Measurements from ENCODE around the gene FXYD7. TPM values are rescaled to one million over a fixed set of nuclear protein-coding genes. Genes with fewer than 3 reads are reported as not detected.

FXYD7 gene
- total RNA-seq, 1 experiment from 2014 or later = 0.71 TPM

GRCh38 chr19:35161434-35161743 lies 18.3 kb downstream of the FXYD7 start (continued):
- TF ChIP-seq, protein P1, sequence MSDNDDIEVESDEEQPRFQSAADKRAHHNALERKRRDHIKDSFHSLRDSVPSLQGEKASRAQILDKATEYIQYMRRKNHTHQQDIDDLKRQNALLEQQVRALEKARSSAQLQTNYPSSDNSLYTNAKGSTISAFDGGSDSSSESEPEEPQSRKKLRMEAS (IDR thresholded peaks at IDR 0.05) = no peak

DNA sequence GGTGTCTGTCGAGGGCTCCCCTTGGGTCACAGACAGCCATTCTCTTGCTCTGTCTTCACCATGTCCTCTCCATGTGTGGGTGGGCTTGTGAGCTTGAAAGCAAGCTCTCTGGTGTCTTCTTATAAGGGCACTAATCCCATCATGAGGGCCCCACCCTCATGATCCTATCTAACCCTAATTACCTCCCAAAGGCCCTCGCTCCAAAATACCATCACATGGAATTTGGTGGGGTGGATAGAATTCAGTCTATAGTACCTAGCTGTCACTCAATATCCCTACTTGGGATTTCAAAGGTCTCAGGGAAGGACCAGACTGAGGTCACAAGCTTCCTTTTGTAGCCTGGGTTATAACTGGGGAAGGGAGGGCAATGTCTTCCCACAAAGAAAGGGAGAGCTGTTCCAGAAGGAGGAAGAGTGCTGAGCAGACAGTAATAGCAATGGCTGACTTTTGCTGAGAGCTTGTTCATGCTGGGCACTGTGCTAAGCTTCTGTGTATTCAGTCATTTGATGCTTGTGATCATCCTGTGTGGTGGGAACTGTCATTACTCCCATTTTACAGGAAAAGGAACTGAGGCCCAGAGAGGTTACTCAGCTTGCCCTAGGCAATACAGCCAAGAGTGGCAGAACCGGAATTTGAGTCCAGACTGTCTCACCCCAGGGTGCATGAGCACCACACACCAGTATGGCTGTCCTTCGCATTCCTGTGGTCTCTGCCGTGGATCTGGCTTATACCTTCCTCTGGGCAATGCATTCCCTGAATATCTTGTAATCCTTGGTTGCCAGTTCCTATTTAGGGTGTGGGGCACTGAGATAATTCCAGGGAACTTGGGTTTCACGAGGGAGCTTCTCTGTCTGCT lies 19.6 kb downstream of the FXYD7 start:
- H4K20me1 ChIP-seq (ENCODE audit: insufficient read depth) = no peaks in the 10 kb centered on the region
- peaks cover 0 to 4% of the 10 kb centered on the region in 2 experiments; a peak in 1 of 4 replicates for H3K9me3 ChIP-seq (ENCODE audit: control insufficient read depth in 1 of 2, insufficient read depth in 1 of 2, low read depth in 1 of 2, low read length in 2 of 2)
- ChIA-PET RAD21 (ENCODE audit: low non-redundant PET in 1 of 2, low total read pairs in 2 of 2, uncharacterized antibody in 2 of 2, unreplicated experiment in 2 of 2) (no interaction called here), POLR2A (interaction anchor here (0.6 kb wide), 1 partner anchor 10 kb away, joined by 3 read pairs; no protein-coding TSS in a partner anchor), CTCF (interaction anchor here (0.6 to 0.7 kb wide), 3 partner anchors 21 to 204 kb away, joined by 3 read pairs; no protein-coding TSS in a partner anchor)
- H2AFZ ChIP-seq (ENCODE audit: low read depth, low read length, poor library complexity, severe bottlenecking) = no peak overlapping the region
- peak overlapping the region; percentile 62 for H3K27ac ChIP-seq (ENCODE audit: low read depth, low read length)
- H3K36me3 ChIP-seq (ENCODE audit: control insufficient read depth in 1 of 2, insufficient read depth in 2 of 2, low read length in 2 of 2) = peaks cover 13 to 55% of the 10 kb centered on the region in 2 experiments
- H3K27me3 ChIP-seq (ENCODE audit: insufficient read depth, low read length) = no peaks in the 10 kb centered on the region
- H3K4me1 ChIP-seq (ENCODE audit: control insufficient read depth in 1 of 2, insufficient read depth in 2 of 2, low read length in 2 of 2) = peaks cover 38 to 69% of the 10 kb centered on the region in 2 experiments
- H3K9me2 ChIP-seq (ENCODE audit: insufficient read depth) = no peaks in the 10 kb centered on the region
- peak overlapping the region; percentile 77 for H3K4me2 ChIP-seq (ENCODE audit: low read length)
- BruUV-seq (replicated peaks) = no TSS peak
- peak; percentile 85 for DNase-seq (ENCODE audit: low read depth, low spot score)
- no peaks in the 10 kb centered on the region for H3K79me2 ChIP-seq (ENCODE audit: insufficient read depth, low read length)
- peak; percentile 88 for ATAC-seq
- intact Hi-C loops (cut with micrococcal nuclease) = loop anchor here (5.0 kb wide), 1 partner anchor 85 kb away; the partner anchor contains the start of gene LSR
- H3K9ac ChIP-seq (ENCODE audit: low read length) = peak overlapping the region; percentile 58
- H3K4me3 ChIP-seq (replicated peaks in 1 of 2; ENCODE audit: low read depth in 1 of 2, low read length in 2 of 2) = peak overlapping the region in 1 of 2 experiments; percentile 47; a peak in 2 of 4 replicates
- TF ChIP-seq, protein P2, sequence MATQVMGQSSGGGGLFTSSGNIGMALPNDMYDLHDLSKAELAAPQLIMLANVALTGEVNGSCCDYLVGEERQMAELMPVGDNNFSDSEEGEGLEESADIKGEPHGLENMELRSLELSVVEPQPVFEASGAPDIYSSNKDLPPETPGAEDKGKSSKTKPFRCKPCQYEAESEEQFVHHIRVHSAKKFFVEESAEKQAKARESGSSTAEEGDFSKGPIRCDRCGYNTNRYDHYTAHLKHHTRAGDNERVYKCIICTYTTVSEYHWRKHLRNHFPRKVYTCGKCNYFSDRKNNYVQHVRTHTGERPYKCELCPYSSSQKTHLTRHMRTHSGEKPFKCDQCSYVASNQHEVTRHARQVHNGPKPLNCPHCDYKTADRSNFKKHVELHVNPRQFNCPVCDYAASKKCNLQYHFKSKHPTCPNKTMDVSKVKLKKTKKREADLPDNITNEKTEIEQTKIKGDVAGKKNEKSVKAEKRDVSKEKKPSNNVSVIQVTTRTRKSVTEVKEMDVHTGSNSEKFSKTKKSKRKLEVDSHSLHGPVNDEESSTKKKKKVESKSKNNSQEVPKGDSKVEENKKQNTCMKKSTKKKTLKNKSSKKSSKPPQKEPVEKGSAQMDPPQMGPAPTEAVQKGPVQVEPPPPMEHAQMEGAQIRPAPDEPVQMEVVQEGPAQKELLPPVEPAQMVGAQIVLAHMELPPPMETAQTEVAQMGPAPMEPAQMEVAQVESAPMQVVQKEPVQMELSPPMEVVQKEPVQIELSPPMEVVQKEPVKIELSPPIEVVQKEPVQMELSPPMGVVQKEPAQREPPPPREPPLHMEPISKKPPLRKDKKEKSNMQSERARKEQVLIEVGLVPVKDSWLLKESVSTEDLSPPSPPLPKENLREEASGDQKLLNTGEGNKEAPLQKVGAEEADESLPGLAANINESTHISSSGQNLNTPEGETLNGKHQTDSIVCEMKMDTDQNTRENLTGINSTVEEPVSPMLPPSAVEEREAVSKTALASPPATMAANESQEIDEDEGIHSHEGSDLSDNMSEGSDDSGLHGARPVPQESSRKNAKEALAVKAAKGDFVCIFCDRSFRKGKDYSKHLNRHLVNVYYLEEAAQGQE (IDR thresholded peaks at IDR 0.05; ENCODE audit: low read depth) = no peak
- TF ChIP-seq EZH2phosphoT487 (IDR thresholded peaks at IDR 0.05; ENCODE audit: borderline replicate concordance) (no peak), POLR2AphosphoS5 (IDR thresholded peaks at IDR 0.05; ENCODE audit: low read depth, low read length) (peak; percentile 29; the same call in 1 of the 2 replicates), JUND (IDR thresholded peaks at IDR 0.05) (peak; percentile 47; the same call in 1 of the 2 replicates), EZH2 (IDR thresholded peaks at IDR 0.05) (no peak), YY1 (IDR thresholded peaks at IDR 0.05; ENCODE audit: extremely low read depth, insufficient replicate concordance, low read depth, low read length) (peak; percentile 34), ZNF274 (IDR thresholded peaks at IDR 0.05; ENCODE audit: low read depth, low read length) (no peak), SP1 (IDR thresholded peaks at IDR 0.05; ENCODE audit: low read depth) (peak; percentile 79), TCF7L2 (IDR thresholded peaks at IDR 0.05; ENCODE audit: borderline replicate concordance, extremely low read depth, insufficient read depth, insufficient read length) (no peak), SRF (IDR thresholded peaks at IDR 0.05; ENCODE audit: low read depth) (no peak), ELF1 (IDR thresholded peaks at IDR 0.05; ENCODE audit: borderline replicate concordance, low read depth) (no peak), CBX3 (IDR thresholded peaks at IDR 0.05; ENCODE audit: low read depth) (peak; percentile 94)
- TF ChIP-seq, protein P3, sequence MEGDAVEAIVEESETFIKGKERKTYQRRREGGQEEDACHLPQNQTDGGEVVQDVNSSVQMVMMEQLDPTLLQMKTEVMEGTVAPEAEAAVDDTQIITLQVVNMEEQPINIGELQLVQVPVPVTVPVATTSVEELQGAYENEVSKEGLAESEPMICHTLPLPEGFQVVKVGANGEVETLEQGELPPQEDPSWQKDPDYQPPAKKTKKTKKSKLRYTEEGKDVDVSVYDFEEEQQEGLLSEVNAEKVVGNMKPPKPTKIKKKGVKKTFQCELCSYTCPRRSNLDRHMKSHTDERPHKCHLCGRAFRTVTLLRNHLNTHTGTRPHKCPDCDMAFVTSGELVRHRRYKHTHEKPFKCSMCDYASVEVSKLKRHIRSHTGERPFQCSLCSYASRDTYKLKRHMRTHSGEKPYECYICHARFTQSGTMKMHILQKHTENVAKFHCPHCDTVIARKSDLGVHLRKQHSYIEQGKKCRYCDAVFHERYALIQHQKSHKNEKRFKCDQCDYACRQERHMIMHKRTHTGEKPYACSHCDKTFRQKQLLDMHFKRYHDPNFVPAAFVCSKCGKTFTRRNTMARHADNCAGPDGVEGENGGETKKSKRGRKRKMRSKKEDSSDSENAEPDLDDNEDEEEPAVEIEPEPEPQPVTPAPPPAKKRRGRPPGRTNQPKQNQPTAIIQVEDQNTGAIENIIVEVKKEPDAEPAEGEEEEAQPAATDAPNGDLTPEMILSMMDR (IDR thresholded peaks at IDR 0.05 in 2 of 3, conservative IDR thresholded peaks at IDR 0.05 in 1 of 3; ENCODE audit: borderline replicate concordance in 1 of 3, insufficient read depth in 1 of 3, low read depth in 2 of 3, low read length in 2 of 3) = no peak
- TF ChIP-seq, protein P4, sequence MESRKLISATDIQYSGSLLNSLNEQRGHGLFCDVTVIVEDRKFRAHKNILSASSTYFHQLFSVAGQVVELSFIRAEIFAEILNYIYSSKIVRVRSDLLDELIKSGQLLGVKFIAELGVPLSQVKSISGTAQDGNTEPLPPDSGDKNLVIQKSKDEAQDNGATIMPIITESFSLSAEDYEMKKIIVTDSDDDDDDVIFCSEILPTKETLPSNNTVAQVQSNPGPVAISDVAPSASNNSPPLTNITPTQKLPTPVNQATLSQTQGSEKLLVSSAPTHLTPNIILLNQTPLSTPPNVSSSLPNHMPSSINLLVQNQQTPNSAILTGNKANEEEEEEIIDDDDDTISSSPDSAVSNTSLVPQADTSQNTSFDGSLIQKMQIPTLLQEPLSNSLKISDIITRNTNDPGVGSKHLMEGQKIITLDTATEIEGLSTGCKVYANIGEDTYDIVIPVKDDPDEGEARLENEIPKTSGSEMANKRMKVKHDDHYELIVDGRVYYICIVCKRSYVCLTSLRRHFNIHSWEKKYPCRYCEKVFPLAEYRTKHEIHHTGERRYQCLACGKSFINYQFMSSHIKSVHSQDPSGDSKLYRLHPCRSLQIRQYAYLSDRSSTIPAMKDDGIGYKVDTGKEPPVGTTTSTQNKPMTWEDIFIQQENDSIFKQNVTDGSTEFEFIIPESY (IDR thresholded peaks at IDR 0.05; ENCODE audit: extremely low read depth, insufficient replicate concordance, low read length) = no peak

Measured in HCT116 (cell line).